HCT116 (cell line): Measurements from ENCODE around the gene LGALS4. TPM values are rescaled to one million over a fixed set of nuclear protein-coding genes. Genes with fewer than 3 reads are reported as not detected.
"Not testable (repeated sequence)": the region's sequence is repeated elsewhere in the genome, so short reads cannot be mapped to it uniquely, and the experiment has no call there.

ENCODE experiments used
- ATAC-seq: fragments of 200-7000 bp; cut with Tn5 transposase; 2 replicates; pipeline ENCODE4 v1.9.1; 2020; ENCODE audit warnings: mild to moderate bottlenecking, moderate library complexity
- Bru-seq: library from RNA; stranded (reverse); fragments of 400-500 nt; gene quantifications from one replicate; lab custom pipeline; 2021; lab: Mats Ljungman, UMichigan
- BruChase-seq, 2 experiments: library from RNA; stranded (reverse); fragments of 400-500 nt; gene quantifications; one replicate each; lab custom pipeline; 2021; lab: Mats Ljungman, UMichigan
- BruUV-seq: library from RNA; stranded (reverse); fragments of 400-500 nt; replicated peaks from 2 replicates; lab custom pipeline; 2021; lab: Mats Ljungman, UMichigan
- CTCF ChIA-PET: fragments of 300-600 bp; sonication (Branson Sonifier 250); formaldehyde crosslinking; loops from one replicate; lab custom pipeline; 2021; ENCODE audit warnings: antibody characterized with exemption; lab: Charles Lee
- POLR2A ChIA-PET: fragments of 300-600, 350-600 bp; sonication (Branson Sonifier 250); formaldehyde crosslinking; loops from one replicate; lab custom pipeline; 2021; ENCODE audit warnings: antibody characterized with exemption; lab: Charles Lee
- RAD21 ChIA-PET, 2 experiments: fragments of 300-600 bp; sonication (Branson Sonifier 250); formaldehyde crosslinking; loops; one replicate each; lab custom pipeline; 2023; ENCODE audit warnings: low total read pairs in 2 of 2; ENCODE audit not compliant: uncharacterized antibody in 2 of 2, unreplicated experiment in 2 of 2, low non-redundant PET in 1 of 2; lab: Charles Lee
- DNase-seq: peaks from one replicate; pipeline ENCODE4 v3.0.0-alpha.2; 2010; ENCODE audit warnings: low read depth, low spot score
- H2AFZ ChIP-seq: fragments of 200-600 bp; shearing (Covaris generic), sonication (generic); 2 replicates; pipeline ENCODE4 v1.6.1; 2017; ENCODE audit warnings: low read depth, mixed run types, mixed read lengths, antibody characterized with exemption, low read length; ENCODE audit not compliant: poor library complexity, severe bottlenecking
- H3K27ac ChIP-seq: 2 replicates; pipeline ENCODE4 v1.5.1; 2012; ENCODE audit warnings: low read depth, low read length
- H3K27me3 ChIP-seq: fragments of 200-600 bp; sonication (generic); 2 replicates; pipeline ENCODE4 v1.6.1; 2016; ENCODE audit warnings: mixed run types, low read length, mixed read lengths; ENCODE audit not compliant: insufficient read depth
- H3K36me3 ChIP-seq, 2 experiments: fragments of 200-500 bp in 1 of 2; fragments of 200-600 bp in 1 of 2; sonication (Bioruptor generic) in 1 of 2; sonication (generic) in 1 of 2; 2 replicates each; pipeline versions ENCODE4 v1.5.1 to v1.6.1; 2014 to 2016; ENCODE audit warnings: low read length in 2 of 2, inconsistent platforms in 1 of 2, mixed read lengths in 1 of 2, mixed run types in 1 of 2; ENCODE audit not compliant: insufficient read depth in 2 of 2, control insufficient read depth in 1 of 2
- H3K4me1 ChIP-seq, 2 experiments: fragments of 200-600 bp in 1 of 2; sonication (generic) in 1 of 2; 2 replicates each; pipeline versions ENCODE4 v1.5.1 to v1.6.1; 2012 to 2017; ENCODE audit warnings: low read length in 2 of 2, inconsistent platforms in 1 of 2, mild to moderate bottlenecking in 1 of 2, mixed read lengths in 1 of 2, mixed run types in 1 of 2, moderate library complexity in 1 of 2; ENCODE audit not compliant: insufficient read depth in 2 of 2, control insufficient read depth in 1 of 2
- H3K4me2 ChIP-seq: fragments of 200-600 bp; sonication (generic); 2 replicates; pipeline ENCODE4 v1.6.1; 2017; ENCODE audit warnings: mixed run types, low read length, mixed read lengths
- H3K4me3 ChIP-seq, 2 experiments: fragments of 200-600 bp in 1 of 2; sonication (generic) in 1 of 2; replicated peaks in 1 of 2; 2 replicates each; pipeline ENCODE4 v1.5.1; 2011 to 2016; ENCODE audit warnings: low read length in 2 of 2, control low read depth in 1 of 2, low read depth in 1 of 2, mild to moderate bottlenecking in 1 of 2, mixed read lengths in 1 of 2, mixed run types in 1 of 2
- H3K79me2 ChIP-seq: fragments of 200-600 bp; sonication (generic); 2 replicates; pipeline ENCODE4 v1.6.1; 2017; ENCODE audit warnings: mild to moderate bottlenecking, mixed run types, low read length, moderate library complexity, mixed read lengths; ENCODE audit not compliant: insufficient read depth
- H3K9ac ChIP-seq: fragments of 200-600 bp; sonication (generic); 2 replicates; pipeline ENCODE4 v1.6.1; 2016; ENCODE audit warnings: low read length, mixed read lengths
- H3K9me2 ChIP-seq: fragments of 200-600 bp; sonication (generic), shearing (Covaris generic); 2 replicates; pipeline ENCODE4 v1.6.1; 2017; ENCODE audit warnings: mixed run types, mild to moderate bottlenecking, moderate library complexity; ENCODE audit not compliant: insufficient read depth
- H3K9me3 ChIP-seq, 2 experiments: fragments of 200-500 bp in 1 of 2; fragments of 200-600 bp in 1 of 2; sonication (Bioruptor generic) in 1 of 2; sonication (generic) in 1 of 2; 2 replicates each; pipeline ENCODE4 v1.6.1; 2014 to 2017; ENCODE audit warnings: low read length in 2 of 2, mixed read lengths in 2 of 2, inconsistent platforms in 1 of 2, low read depth in 1 of 2, mild to moderate bottlenecking in 1 of 2, mixed run types in 1 of 2, moderate library complexity in 1 of 2; ENCODE audit not compliant: control insufficient read depth in 1 of 2, insufficient read depth in 1 of 2
- H4K20me1 ChIP-seq: fragments of 200-600 bp; sonication (generic), shearing (Covaris generic); 2 replicates; pipeline ENCODE4 v1.6.1; 2017; ENCODE audit warnings: mixed run types, mild to moderate bottlenecking, moderate library complexity; ENCODE audit not compliant: insufficient read depth
- FOSL1 ChIP-seq: IDR thresholded peaks from 2 replicates; pipeline ENCODE4 v1.6.1; 2012; ENCODE audit warnings: low read depth
- intact Hi-C: fragments of 100-400 bp; cut with micrococcal nuclease; formaldehyde crosslinking; loops from 2 replicates; pipeline ENCODE4 v1.10.0; 2022
- long read RNA-seq: library from polyadenylated mRNA; unstranded; transcript quantifications from one replicate; pipeline ENCODE4 v2.0.0, GENCODE V29; 2021; ENCODE audit not compliant: unreplicated experiment
- polyA plus RNA-seq: library from polyadenylated mRNA; unstranded; fragments of >200 nt; gene quantifications from 2 replicates; pipeline ENCODE4 v1.2.1, GENCODE V29; 2012; ENCODE audit warnings: missing spikeins
- total RNA-seq: library from RNA; stranded (reverse); gene quantifications from one replicate; pipeline ENCODE4 v1.2.1, GENCODE V29; 2021; ENCODE audit not compliant: unreplicated experiment
- TF ChIP-seq, protein P1 (sequence below): IDR thresholded peaks from 2 replicates; pipeline ENCODE4 v1.6.1; 2012

Gene LGALS4, protein sequence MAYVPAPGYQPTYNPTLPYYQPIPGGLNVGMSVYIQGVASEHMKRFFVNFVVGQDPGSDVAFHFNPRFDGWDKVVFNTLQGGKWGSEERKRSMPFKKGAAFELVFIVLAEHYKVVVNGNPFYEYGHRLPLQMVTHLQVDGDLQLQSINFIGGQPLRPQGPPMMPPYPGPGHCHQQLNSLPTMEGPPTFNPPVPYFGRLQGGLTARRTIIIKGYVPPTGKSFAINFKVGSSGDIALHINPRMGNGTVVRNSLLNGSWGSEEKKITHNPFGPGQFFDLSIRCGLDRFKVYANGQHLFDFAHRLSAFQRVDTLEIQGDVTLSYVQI
- 0.86 TPM for total RNA-seq
- polyA plus RNA-seq: 0.19 and 0.36 TPM in 2 replicates
- percentile 23 among the genes with signal in this experiment for Bru-seq, nascent RNA
- percentile 22 among the genes with signal in this experiment for BruChase-seq, experiment 1, labeled RNA remaining after a 6-hour chase
- percentile 15 among the genes with signal in this experiment for BruChase-seq, experiment 2, labeled RNA remaining after a 2-hour chase
- long read RNA-seq: 0 reads

DNA sequence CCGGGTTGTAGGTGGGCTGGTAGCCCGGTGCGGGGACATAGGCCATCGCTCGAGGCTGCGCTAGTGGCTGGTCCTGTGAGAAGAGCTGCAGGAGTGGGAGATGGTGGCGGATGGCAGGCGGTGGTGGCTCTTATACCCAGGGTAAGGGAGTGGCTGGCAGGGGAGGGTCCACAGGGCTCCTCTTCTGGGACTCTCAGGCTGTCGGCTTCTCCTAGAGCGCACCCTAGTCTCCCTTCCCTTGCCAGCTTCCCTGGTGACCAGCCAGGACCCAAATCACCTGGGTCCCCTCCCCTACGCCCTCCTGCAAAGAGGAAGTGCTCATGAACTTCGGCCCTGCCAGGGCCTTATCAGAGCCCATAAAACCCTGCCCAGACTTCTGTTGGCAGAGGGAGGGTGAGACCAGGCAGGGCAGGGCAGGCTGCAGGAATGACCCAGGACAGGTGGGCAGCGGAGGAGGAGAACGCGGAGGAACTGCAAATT is at the start of gene LGALS4:
Gene LGALS4, minus strand, starts transcription at position 105 of the 480 bp plus-strand sequence. Its CDS starts 59 bp downstream, at position 46.
- POLR2A ChIA-PET: interaction anchor here (2.4 kb wide), 1 partner anchor 10 kb away, joined by 16 read pairs; no protein-coding TSS in a partner anchor
- ATAC-seq: no peak
- no peaks in the 10 kb centered on the region for H3K36me3 ChIP-seq
- H3K9ac ChIP-seq: no peak within 1 kb of the TSS
- RAD21 ChIA-PET: no interaction called here
- TF ChIP-seq, protein P1, sequence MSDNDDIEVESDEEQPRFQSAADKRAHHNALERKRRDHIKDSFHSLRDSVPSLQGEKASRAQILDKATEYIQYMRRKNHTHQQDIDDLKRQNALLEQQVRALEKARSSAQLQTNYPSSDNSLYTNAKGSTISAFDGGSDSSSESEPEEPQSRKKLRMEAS: no peak
- H3K4me1 ChIP-seq: no peaks in the 10 kb centered on the region
- no TSS peak for BruUV-seq
- DNase-seq: no peak
- H3K9me3 ChIP-seq: no peaks in the 10 kb centered on the region
- H3K9me2 ChIP-seq: no peaks in the 10 kb centered on the region
- intact Hi-C loops: no loop called here
- no peak within 1 kb of the TSS for H3K4me2 ChIP-seq
- H4K20me1 ChIP-seq: no peaks in the 10 kb centered on the region
- H3K4me3 ChIP-seq: no peak within 1 kb of the TSS
- no peak within 1 kb of the TSS for H2AFZ ChIP-seq
- H3K27me3 ChIP-seq: no peaks in the 10 kb centered on the region
- CTCF ChIA-PET: no interaction called here
- no peaks in the 10 kb centered on the region for H3K79me2 ChIP-seq
- H3K27ac ChIP-seq: no peak within 1 kb of the TSS

DNA sequence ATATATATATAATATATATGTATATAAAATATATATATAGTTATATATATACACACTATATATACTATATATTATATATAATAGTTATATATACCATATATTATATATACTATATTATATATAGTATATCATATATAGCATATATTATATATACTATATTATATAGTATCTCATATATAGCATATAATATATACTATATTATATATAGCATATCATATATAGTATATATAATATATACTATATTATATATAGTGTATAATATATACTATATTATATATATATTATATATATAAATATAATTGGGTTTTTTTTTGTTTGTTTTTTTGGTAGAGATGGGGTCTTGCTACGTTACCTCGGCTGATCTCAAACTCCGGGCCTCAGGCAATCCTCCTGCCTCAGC is 48.6 kb upstream of the LGALS4 start:
- H3K36me3 ChIP-seq: no peaks in the 10 kb centered on the region
- H3K9me2 ChIP-seq: no peaks in the 10 kb centered on the region
- no peaks in the 10 kb centered on the region for H3K27me3 ChIP-seq
- no peaks in the 10 kb centered on the region for H3K79me2 ChIP-seq
- ChIA-PET POLR2A (interaction anchor here (0.9 to 1.4 kb wide), 2 partner anchors 9 to 12 kb away, joined by 3 to 6 read pairs; no protein-coding TSS in a partner anchor), CTCF (no interaction called here), RAD21 (no interaction called here)
- no peak overlapping the region for H3K4me3 ChIP-seq
- DNase-seq (no peak), ATAC-seq (no peak)
- H2AFZ ChIP-seq: no peak overlapping the region
- H3K4me2 ChIP-seq: no peak overlapping the region
- no TSS peak for BruUV-seq
- TF ChIP-seq FOSL1: no peak
- intact Hi-C loops: no loop called here
- no peaks in the 10 kb centered on the region for H3K9me3 ChIP-seq
- no peaks in the 10 kb centered on the region for H4K20me1 ChIP-seq
- peaks cover 3 to 20% of the 10 kb centered on the region in 2 experiments; a peak in 3 of 4 replicates for H3K4me1 ChIP-seq
- H3K9ac ChIP-seq: no peak overlapping the region
- H3K27ac ChIP-seq: no peak overlapping the region

DNA sequence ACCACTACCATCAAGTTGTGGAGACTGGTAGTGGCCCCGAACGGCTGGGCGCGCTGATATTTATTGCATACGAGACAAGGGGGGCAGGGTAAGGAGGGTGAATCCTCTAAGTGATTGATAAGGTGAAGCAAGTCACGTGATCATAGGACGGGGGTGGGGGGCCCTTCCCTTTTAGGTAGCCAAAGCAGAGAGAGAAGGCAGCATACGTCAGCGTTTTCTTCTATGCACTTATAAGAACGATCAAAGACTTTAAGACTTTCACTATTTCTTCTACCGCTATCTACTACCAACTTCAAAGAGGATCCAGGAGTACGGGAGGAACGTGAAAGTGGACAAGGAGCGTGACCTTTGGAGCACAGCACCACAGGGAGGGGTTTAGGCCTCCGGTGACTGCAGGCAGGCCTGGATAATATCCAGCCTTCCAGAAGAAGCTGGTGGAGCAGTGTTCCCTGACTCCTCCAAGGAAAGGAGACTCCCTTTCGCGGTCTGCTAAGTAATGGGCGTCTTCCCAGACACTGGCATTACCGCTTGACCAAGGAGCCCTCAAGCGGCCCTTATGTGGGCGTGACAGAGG is 47.0 kb upstream of the LGALS4 start:
- H3K27me3 ChIP-seq, H3K9me2 ChIP-seq, H3K9me3 ChIP-seq, H3K27ac ChIP-seq, RAD21 ChIA-PET, intact Hi-C loops, H4K20me1 ChIP-seq, H3K4me3 ChIP-seq, H3K9ac ChIP-seq, H3K4me1 ChIP-seq, H3K36me3 ChIP-seq, H3K4me2 ChIP-seq, H3K79me2 ChIP-seq, H2AFZ ChIP-seq, DNase-seq, BruUV-seq, POLR2A ChIA-PET, CTCF ChIA-PET, ATAC-seq: not testable (repeated sequence)
